ENCODE data around the gene ACBD4. TPM values are rescaled to one million over a fixed set of nuclear protein-coding genes. Genes with fewer than 3 reads are reported as not detected.

The ACBD4 gene
- total RNA-seq, 4 donors from 2014 or later, result 1.7 to 6.9 (median 4.5) TPM

DNA sequence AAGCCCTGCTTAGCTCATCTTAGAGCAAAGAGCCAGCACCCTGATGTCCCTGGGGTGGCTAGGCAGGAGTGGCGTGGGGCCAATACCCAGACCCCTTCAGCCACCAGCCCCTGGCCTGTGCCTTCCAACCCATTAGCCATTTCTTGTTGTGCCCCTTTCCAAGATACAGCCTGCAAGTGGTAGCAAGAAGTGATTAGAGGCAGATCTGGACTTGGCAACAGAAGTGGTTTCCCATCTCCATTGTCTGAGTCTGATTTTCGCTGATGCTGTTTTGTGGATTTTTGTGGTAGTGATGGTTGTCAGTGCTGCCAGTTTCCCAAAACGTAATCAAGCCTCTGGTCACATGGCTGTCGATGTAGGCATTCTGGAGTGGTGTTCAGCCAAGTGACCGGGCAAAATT lies 28.9 kb upstream of the ACBD4 start:
- Histone ChIP-seq H3K36me3 (peaks cover 35 to 81% (median 63%) of the 10 kb centered on the region in 3 donors), H3K27ac (peak overlapping the region; percentile 7 to 46 (median 18))
- intact Hi-C loops (cut with DNase I), result no loop called here

DNA sequence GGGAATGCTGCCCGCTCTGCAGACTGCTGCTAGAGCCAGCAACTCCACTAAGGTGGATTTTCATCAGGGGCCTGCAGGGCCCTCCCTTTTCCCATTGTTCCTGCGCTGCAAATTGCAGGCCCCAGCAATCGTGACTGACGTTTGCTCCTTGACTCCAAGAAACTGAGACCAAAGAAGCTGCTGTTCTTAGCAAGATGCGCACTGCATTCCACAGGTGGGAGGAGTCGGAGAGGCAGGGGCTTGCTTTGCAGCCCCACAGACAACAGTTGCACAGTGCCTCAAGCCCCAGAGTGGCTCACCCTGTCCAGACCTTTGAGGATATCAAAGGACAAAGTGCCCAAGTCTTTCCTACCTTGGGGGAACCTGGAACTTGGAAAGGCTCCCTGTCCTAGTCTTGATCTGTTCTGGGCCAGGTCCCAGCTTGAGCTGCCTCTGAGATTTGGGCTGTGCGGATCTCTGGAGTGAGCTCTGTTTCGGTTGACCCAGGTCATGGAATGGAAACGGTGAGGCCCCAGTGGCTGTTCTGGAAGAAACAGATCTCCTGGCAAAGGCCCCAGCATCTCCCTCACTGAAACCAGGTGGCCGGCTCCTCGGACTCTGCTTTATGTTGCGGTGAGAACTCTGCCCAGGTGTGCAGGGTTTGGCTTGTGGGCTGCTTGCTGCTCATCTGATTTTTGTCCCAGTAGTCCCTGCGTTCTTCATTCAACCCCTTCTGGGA lies 28.0 kb upstream of the ACBD4 start:
- H3K27ac ChIP-seq, result peak overlapping the region; percentile 9 to 46 (median 37)
- WGBS, 2 donors, result 59 to 71% methylated on average over 6 to 9 of the region's 13 CpGs
- intact Hi-C loops (cut with DNase I), result no loop called here

More for the DNA sequence above, 28.9 kb upstream of the ACBD4 start:
- DNase-seq, result no peak
- Histone ChIP-seq H3K4me1 (peaks cover 0 to 74% (median 18%) of the 10 kb centered on the region in 3 donors), H3K4me3 (no peak overlapping the region), H3K9me3 (no peaks in the 10 kb centered on the region), H3K27me3 (no peaks in the 10 kb centered on the region)
- TF ChIP-seq, protein P1, sequence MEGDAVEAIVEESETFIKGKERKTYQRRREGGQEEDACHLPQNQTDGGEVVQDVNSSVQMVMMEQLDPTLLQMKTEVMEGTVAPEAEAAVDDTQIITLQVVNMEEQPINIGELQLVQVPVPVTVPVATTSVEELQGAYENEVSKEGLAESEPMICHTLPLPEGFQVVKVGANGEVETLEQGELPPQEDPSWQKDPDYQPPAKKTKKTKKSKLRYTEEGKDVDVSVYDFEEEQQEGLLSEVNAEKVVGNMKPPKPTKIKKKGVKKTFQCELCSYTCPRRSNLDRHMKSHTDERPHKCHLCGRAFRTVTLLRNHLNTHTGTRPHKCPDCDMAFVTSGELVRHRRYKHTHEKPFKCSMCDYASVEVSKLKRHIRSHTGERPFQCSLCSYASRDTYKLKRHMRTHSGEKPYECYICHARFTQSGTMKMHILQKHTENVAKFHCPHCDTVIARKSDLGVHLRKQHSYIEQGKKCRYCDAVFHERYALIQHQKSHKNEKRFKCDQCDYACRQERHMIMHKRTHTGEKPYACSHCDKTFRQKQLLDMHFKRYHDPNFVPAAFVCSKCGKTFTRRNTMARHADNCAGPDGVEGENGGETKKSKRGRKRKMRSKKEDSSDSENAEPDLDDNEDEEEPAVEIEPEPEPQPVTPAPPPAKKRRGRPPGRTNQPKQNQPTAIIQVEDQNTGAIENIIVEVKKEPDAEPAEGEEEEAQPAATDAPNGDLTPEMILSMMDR (IDR thresholded peaks at IDR 0.05), result no peak
- TF ChIP-seq POLR2A (IDR thresholded peaks at IDR 0.05), result no peak
- 52 to 64% methylated on average over 3 to 5 of the region's 5 CpGs for WGBS, 2 donors

DNA sequence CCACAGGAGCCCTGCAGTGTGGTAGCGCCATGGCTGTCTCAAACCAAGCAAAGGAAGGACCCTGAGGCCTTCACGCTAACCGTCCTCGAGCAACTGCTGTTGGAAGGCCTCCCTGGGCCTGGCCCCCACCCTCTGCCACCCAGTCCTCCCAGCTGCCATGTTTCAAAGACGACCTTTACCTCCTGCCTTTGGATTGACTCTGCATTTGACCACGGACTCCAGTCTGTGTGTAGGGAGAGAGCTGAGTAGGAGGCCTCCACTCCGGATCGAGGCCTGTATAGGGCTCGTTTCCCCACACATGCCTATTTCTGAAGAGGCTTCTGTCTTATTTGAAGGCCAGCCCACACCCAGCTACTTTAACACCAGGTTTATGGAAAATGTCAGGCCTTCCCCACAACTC lies 27.4 kb upstream of the ACBD4 start:
- no peak for TF ChIP-seq POLR2A (IDR thresholded peaks at IDR 0.05)
- TF ChIP-seq, protein P1 (IDR thresholded peaks at IDR 0.05), result no peak
- H3K27ac ChIP-seq, result peak overlapping the region in 3 of 4 donors; percentile 35 to 44 (median 39)
- intact Hi-C loops (cut with DNase I), result no loop called here
- H3K4me1 ChIP-seq, result peaks cover 0 to 70% (median 8%) of the 10 kb centered on the region in 3 donors
- DNase-seq, result no peak
- peaks cover 31 to 76% (median 53%) of the 10 kb centered on the region in 3 donors for H3K36me3 ChIP-seq
- 33 to 96% methylated on average over 2 to 4 of the region's 9 CpGs for WGBS, 2 donors
- no peaks in the 10 kb centered on the region for H3K27me3 ChIP-seq
- no peak overlapping the region for H3K4me3 ChIP-seq
- H3K9me3 ChIP-seq, result no peaks in the 10 kb centered on the region

More for the DNA sequence above, 28.0 kb upstream of the ACBD4 start:
- no peaks in the 10 kb centered on the region for H3K27me3 ChIP-seq
- no peak overlapping the region for H3K4me3 ChIP-seq
- peaks cover 35 to 76% (median 59%) of the 10 kb centered on the region in 3 donors for H3K36me3 ChIP-seq
- no peaks in the 10 kb centered on the region for H3K9me3 ChIP-seq
- TF ChIP-seq, protein P1 (IDR thresholded peaks at IDR 0.05), result no peak
- TF ChIP-seq POLR2A (IDR thresholded peaks at IDR 0.05), result no peak
- no peak for DNase-seq
- H3K4me1 ChIP-seq, result peaks cover 0 to 74% (median 11%) of the 10 kb centered on the region in 3 donors

GRCh38 chr17:45108595-45109521 lies 26.6 kb upstream of the ACBD4 start:
- DNase-seq, result no peak
- intact Hi-C loops (cut with DNase I), result no loop called here
- WGBS, 2 donors, result 73% methylated on average over 7 to 9 of the region's 12 CpGs
- no peak overlapping the region for H3K4me3 ChIP-seq
- no peaks in the 10 kb centered on the region for H3K9me3 ChIP-seq
- H3K4me1 ChIP-seq, result peaks cover 0 to 66% (median 8%) of the 10 kb centered on the region in 3 donors
- no peaks in the 10 kb centered on the region for H3K27me3 ChIP-seq
- no peak for TF ChIP-seq POLR2A (IDR thresholded peaks at IDR 0.05)
- TF ChIP-seq, protein P1 (IDR thresholded peaks at IDR 0.05), result no peak
- peaks cover 23 to 76% (median 45%) of the 10 kb centered on the region in 3 donors for H3K36me3 ChIP-seq
- peak overlapping the region in 2 of 4 donors; percentile 35 to 36 for H3K27ac ChIP-seq

Data from esophagus squamous epithelium (tissue), 5 donors.